ENCODE measurements around the gene FGF22.

Gene FGF22

GRCh38 chr19:639253-640160 lies at the start of gene FGF22:
TSS of gene FGF22 (plus strand) at chr19:639879. CDS start at chr19:639926, 47 bp downstream.
- DNase-seq (ENCODE audit: low read depth), result peak; percentile 80
- TF ChIP-seq MAX (IDR thresholded peaks at IDR 0.05; ENCODE audit: low read depth, low read length), result no peak
- no peak for TF ChIP-seq POLR2A (IDR thresholded peaks at IDR 0.05; ENCODE audit: extremely low read depth, insufficient read length)
- H3K4me3 ChIP-seq (ENCODE audit: low read depth, low read length), result no peak within 1 kb of the TSS

GRCh38 chr19:590396-590745 lies 49.3 kb upstream of the FGF22 start:
- TF ChIP-seq POLR2A (IDR thresholded peaks at IDR 0.05; ENCODE audit: extremely low read depth, insufficient read length) (no peak), MYC (IDR thresholded peaks at IDR 0.05; ENCODE audit: low read depth, low read length) (no peak), MAX (IDR thresholded peaks at IDR 0.05; ENCODE audit: low read depth, low read length) (no peak), CTCF (IDR thresholded peaks at IDR 0.05; ENCODE audit: low read depth, low read length) (no peak)
- H3K4me3 ChIP-seq (ENCODE audit: low read depth, low read length), result no peak overlapping the region
- DNase-seq (ENCODE audit: low read depth), result no peak

- no peak for DNase-seq (ENCODE audit: low read depth)
- no peak overlapping the region for H3K4me3 ChIP-seq (ENCODE audit: low read depth, low read length)
- no peak for TF ChIP-seq POLR2A (IDR thresholded peaks at IDR 0.05; ENCODE audit: extremely low read depth, insufficient read length)
- no peak for TF ChIP-seq CTCF (IDR thresholded peaks at IDR 0.05; ENCODE audit: low read depth, low read length)
Measured at GRCh38 chr19:590750-591098, 49.0 kb upstream of the FGF22 start.

GRCh38 chr19:591099-591958 lies 48.4 kb upstream of the FGF22 start:
- no peak for DNase-seq (ENCODE audit: low read depth)
- TF ChIP-seq MAX (IDR thresholded peaks at IDR 0.05; ENCODE audit: low read depth, low read length) (no peak), POLR2A (IDR thresholded peaks at IDR 0.05; ENCODE audit: extremely low read depth, insufficient read length) (no peak), CTCF (IDR thresholded peaks at IDR 0.05; ENCODE audit: low read depth, low read length) (no peak), MYC (IDR thresholded peaks at IDR 0.05; ENCODE audit: low read depth, low read length) (no peak)
- H3K4me3 ChIP-seq (ENCODE audit: low read depth, low read length), result no peak overlapping the region

GRCh38 chr19:592101-592500 lies 47.6 kb upstream of the FGF22 start:
- no peak overlapping the region for H3K4me3 ChIP-seq (ENCODE audit: low read depth, low read length)
- TF ChIP-seq MYC (IDR thresholded peaks at IDR 0.05; ENCODE audit: low read depth, low read length) (no peak), MAX (IDR thresholded peaks at IDR 0.05; ENCODE audit: low read depth, low read length) (no peak)
- no peak for DNase-seq (ENCODE audit: low read depth)

GRCh38 chr19:593055-593454 lies 46.6 kb upstream of the FGF22 start:
- no peak overlapping the region for H3K4me3 ChIP-seq (ENCODE audit: low read depth, low read length)
- no peak for TF ChIP-seq POLR2A (IDR thresholded peaks at IDR 0.05; ENCODE audit: extremely low read depth, insufficient read length)
- no peak for TF ChIP-seq MYC (IDR thresholded peaks at IDR 0.05; ENCODE audit: low read depth, low read length)
- TF ChIP-seq CTCF (IDR thresholded peaks at IDR 0.05; ENCODE audit: low read depth, low read length), result no peak
- TF ChIP-seq MAX (IDR thresholded peaks at IDR 0.05; ENCODE audit: low read depth, low read length), result no peak
- DNase-seq (ENCODE audit: low read depth), result no peak

Measured in NB4 (cell line).